Stimulated activated CD4-positive, alpha-beta T cell treated with anti-CD3 and anti-CD28 coated beads, Interleukin-4, amount 100 ng/mL, for 4 hours (primary cell): ENCODE results near the gene GPR12.
A peak's percentile ranks its signal among the peaks of the same experiment; 100 is the strongest.

ENCODE experiments used
- DNase-seq, 2 experiments: peaks; one replicate each; pipeline ENCODE4 v3.0.0-alpha.2; 2020

GPR12 gene, protein sequence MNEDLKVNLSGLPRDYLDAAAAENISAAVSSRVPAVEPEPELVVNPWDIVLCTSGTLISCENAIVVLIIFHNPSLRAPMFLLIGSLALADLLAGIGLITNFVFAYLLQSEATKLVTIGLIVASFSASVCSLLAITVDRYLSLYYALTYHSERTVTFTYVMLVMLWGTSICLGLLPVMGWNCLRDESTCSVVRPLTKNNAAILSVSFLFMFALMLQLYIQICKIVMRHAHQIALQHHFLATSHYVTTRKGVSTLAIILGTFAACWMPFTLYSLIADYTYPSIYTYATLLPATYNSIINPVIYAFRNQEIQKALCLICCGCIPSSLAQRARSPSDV

GRCh38 chr13:26759907-26760831 lies at the start of gene GPR12:
GPR12 (minus strand) TSS chr13:26760786; CDS start chr13:26759827, 959 bp downstream.
- no peak for DNase-seq

DNA sequence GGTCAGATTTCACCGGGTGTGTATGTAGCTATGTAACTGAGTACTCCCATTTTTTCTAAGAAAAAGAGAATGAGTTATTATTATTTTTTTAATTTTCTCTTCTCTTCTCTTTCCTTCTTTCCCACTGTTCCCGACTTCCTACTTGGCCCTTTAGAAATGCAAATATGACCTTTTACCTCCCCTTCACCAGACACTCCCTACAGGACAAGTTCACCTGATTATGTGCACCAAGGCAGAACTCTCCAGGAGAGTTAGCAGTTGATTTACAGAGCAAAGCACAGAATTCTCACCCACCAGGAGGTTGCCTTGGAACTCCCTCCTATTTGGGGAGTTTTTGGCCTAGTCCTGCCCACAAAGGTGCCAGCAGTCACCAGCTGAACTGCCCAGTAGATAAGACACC lies 49.5 kb upstream of the GPR12 start:
- DNase-seq, result no peak

- DNase-seq, result no peak
Measured at GRCh38 chr13:26806891-26807290, 46.3 kb upstream of the GPR12 start.

DNA sequence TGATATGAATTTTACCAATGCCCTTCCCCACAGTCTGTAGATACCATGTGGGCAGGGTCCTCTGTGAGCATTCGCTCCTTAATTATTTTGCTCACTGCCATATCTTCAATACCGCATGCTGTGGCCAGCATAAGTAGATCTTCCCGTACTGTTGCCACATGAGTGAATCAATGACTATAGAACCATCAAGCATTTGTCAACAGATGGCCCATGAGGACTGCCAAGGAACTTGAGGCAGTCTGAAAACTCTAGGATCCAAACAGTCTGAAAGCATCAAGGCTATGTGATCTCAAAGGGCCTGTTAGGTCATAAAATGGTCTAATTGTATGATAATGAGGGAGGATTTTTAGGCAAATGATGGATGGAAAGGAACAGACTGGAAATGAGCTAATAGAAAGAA lies 27.4 kb upstream of the GPR12 start:
- no peak for DNase-seq

DNA sequence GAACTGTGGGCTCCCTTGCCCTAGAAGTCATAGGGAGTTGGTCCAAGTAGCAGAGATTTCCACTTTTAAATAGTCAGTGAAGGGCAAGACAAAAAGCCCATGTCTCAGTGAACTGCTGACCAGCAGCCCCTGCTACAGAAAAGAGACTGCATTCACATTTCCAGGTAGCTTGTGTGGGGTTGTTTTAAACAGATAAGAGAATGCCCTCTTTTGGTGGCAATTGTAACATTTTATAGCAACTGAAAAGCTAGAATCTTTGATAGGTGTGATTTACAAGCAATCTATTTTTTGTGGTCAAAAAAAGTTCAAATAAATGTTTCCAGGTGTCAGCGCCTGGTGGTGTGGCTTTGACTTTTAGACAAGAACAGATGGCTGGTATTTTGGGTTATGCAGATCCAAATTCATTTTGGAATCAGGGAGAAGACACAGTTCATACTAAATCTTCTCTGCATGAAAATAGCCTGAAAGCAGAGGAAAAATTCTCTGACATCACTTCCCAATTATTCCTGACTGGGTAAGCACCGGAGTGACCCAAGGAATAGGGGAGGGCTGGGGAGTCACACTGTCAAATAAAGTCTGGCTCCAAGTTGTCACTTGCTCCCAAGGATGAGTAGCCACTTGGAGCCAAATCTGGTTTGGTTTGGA lies 26.2 kb upstream of the GPR12 start:
- DNase-seq, result no peak

GRCh38 chr13:26785838-26786630 lies 25.4 kb upstream of the GPR12 start:
- DNase-seq, result peak; percentile 6 to 29

- DNase-seq, result no peak
Measured at GRCh38 chr13:26784704-26785639, 24.4 kb upstream of the GPR12 start.

- DNase-seq, result no peak
Measured at GRCh38 chr13:26780411-26780810, 19.8 kb upstream of the GPR12 start.

GRCh38 chr13:26779321-26779720 lies 18.7 kb upstream of the GPR12 start:
- DNase-seq, result no peak

DNA sequence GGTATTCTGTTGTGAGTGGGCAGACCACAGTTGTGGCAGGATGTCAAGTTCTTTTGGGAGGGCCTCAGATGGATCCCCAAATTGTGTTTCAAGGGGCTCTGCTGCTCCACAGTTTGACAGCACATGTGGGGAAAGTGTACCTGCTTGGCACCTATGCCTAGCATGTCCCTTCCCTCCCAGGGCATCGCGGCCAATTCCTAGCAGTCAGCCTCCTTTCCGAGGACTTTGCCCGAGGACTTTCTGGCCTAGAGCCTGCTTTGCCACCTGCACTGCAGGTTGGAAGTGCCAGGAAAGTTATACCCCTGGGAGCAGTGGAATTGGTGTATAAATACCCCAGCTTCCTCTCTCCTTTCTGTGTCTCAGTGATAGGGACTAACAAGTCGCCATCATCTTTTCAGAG lies 11.9 kb upstream of the GPR12 start:
- DNase-seq, result no peak

DNA sequence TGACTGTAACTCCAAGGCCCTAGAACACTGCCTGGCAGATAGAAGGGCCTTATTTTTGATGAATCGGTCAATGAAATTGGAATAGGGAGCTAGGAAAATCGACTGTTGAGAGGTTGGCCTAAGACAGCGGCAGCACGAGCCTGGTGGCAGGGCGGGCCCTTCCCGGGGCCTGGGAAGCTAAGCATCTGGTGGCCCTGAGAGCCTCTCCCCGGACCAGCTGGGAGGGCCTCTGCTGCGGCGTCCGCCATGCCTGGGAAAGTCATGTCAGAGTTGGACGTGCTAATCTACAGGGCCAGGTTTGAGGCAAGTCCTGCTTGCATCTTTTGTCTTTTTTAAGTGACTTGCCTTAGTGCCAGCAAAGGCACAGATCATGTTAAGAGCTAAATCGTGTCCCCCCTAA lies 11.2 kb upstream of the GPR12 start:
- no peak for DNase-seq

DNA sequence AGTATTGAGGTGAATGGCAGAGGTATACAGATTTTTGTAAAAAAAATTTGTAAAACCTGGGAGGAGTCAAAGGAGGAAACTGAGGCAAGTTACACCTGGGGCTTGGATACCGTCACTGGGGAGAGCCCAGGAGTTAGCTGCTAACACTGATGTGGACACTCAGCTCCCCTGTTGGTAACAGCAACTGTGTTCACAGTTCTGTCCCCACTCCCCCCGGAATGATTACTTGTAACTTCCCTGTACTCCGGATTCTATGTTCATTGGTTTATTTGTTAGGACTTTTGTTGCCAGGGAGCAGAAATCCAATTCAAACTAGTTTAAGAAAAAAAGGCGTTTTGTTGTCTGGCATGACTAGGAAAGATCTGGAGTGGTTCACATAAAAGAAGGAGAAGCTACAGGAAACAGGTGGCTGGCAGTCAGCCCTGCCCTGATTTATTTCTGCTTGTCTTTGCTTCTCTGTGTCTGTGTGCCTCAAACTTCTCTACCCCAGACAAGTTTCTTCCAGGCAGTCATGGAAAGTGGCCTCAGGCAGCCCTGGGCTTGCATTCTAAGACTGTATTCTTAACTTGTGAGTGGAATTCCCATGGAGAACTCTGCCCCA lies 2.3 kb upstream of the GPR12 start:
- DNase-seq, result no peak

- DNase-seq, result no peak
Measured at GRCh38 chr13:26760832-26761582, 421 bp upstream of the GPR12 start.

- DNase-seq, result no peak
Measured at GRCh38 chr13:26759249-26759906, 1.2 kb downstream of the GPR12 start.

GRCh38 chr13:26758496-26759157 lies 2.0 kb downstream of the GPR12 start:
- no peak for DNase-seq

DNA sequence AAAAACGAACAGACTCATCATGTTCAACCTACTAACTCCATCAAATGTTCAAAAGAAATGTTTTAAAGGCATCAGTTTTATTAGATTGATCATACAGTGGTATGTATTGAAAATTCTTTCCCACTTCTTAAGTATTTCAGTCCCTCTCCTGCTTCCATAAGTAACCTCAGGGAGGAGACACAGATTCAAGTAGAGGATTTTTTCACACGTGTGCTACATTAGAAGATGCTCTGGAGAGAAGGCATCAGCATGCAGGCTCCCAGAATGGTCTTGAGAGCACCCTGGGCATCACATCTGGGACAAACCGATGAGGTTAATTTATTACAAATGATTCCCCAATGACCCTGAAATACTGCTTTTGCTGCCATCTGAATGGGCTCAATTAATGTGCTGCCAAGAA lies 3.6 kb downstream of the GPR12 start:
- DNase-seq, result no peak

DNA sequence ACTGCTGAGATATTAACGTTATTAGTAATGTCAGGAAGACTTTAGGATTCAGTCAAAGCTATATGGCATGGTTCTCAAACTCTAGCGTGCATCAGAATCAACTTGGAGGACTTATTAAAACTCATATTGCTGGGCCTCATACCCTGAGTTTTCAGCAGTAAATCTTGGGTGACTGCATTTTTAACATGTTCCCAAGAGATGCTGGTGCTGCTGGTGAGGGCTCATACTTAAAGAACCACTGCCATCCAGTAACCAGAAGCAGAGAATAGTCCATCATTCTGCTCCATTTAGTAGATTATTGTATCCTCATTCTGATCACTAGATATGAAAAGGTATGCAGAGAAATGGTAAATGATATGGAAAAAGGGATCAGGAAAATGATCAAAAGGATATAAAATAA lies 7.9 kb downstream of the GPR12 start:
- no peak for DNase-seq

GRCh38 chr13:26749905-26750304 lies 10.7 kb downstream of the GPR12 start:
- no peak for DNase-seq

GRCh38 chr13:26749285-26749684 lies 11.3 kb downstream of the GPR12 start:
- no peak for DNase-seq
